GM21619 (cell line): Measurements from ENCODE around the gene C2orf80.
"Not testable (repeated sequence)": the region's sequence is repeated elsewhere in the genome, so short reads cannot be mapped to it uniquely, and the experiment has no call there.

Source experiments
- ATAC-seq: cut with Tn5 transposase; IDR thresholded peaks from one replicate; pipeline ENCODE4 v1.9.1; 2021; ENCODE audit not compliant: unreplicated experiment

The C2orf80 gene

GRCh38 chr2:208179028-208179609 lies 10.7 kb downstream of the C2orf80 start:
- no peak for ATAC-seq

- no peak for ATAC-seq
Measured at GRCh38 chr2:208175840-208176153, 14.0 kb downstream of the C2orf80 start.

GRCh38 chr2:208175069-208175839 lies 14.6 kb downstream of the C2orf80 start:
- peak; percentile 98 for ATAC-seq

GRCh38 chr2:208174144-208174543 lies 15.7 kb downstream of the C2orf80 start:
- no peak for ATAC-seq

- ATAC-seq: no peak
Measured at GRCh38 chr2:208172125-208172524, 17.7 kb downstream of the C2orf80 start.

GRCh38 chr2:208164951-208165755 lies 24.7 kb downstream of the C2orf80 start:
- ATAC-seq: no peak

- no peak for ATAC-seq
Measured at GRCh38 chr2:208163489-208163888, 26.3 kb downstream of the C2orf80 start, which contains the start of gene CRYGA. Gene CRYGA, minus strand, starts transcription at chr2:208163589. Its CDS starts 33 bp downstream, at chr2:208163556.

GRCh38 chr2:208156439-208156838 lies 33.4 kb downstream of the C2orf80 start:
- ATAC-seq: no peak

- no peak for ATAC-seq
Measured at GRCh38 chr2:208153156-208153555, 36.7 kb downstream of the C2orf80 start.

GRCh38 chr2:208150956-208151355 lies 38.9 kb downstream of the C2orf80 start:
- no peak for ATAC-seq

- ATAC-seq: no peak
Measured at GRCh38 chr2:208150094-208150493, 39.7 kb downstream of the C2orf80 start.

- no peak for ATAC-seq
Measured at GRCh38 chr2:208148803-208149202, 41.0 kb downstream of the C2orf80 start.

- no peak for ATAC-seq
Measured at GRCh38 chr2:208147759-208148158, 42.1 kb downstream of the C2orf80 start.

GRCh38 chr2:208147008-208147407 lies 42.8 kb downstream of the C2orf80 start:
- ATAC-seq: no peak

- no peak for ATAC-seq
Measured at GRCh38 chr2:208146006-208146405, 43.8 kb downstream of the C2orf80 start, which contains the start of gene CRYGB. Gene CRYGB, minus strand, starts transcription at chr2:208146158. Its CDS starts 38 bp downstream, at chr2:208146120.

- ATAC-seq: no peak
Measured at GRCh38 chr2:208142925-208143799, 46.7 kb downstream of the C2orf80 start.

GRCh38 chr2:208142240-208142924 lies 47.4 kb downstream of the C2orf80 start:
- ATAC-seq: no peak

- no peak for ATAC-seq
Measured at GRCh38 chr2:208139447-208139846, 50.4 kb downstream of the C2orf80 start.

GRCh38 chr2:208138334-208138733 lies 51.5 kb downstream of the C2orf80 start:
- ATAC-seq: not testable (repeated sequence)

GRCh38 chr2:208136716-208137094 lies 53.1 kb downstream of the C2orf80 start:
- no peak for ATAC-seq
